NCI-H2081 (cell line): ENCODE data around the gene HIVEP3.
"Not testable (repeated sequence)": the region's sequence is repeated elsewhere in the genome, so short reads cannot be mapped to it uniquely, and the experiment has no call there.

Source experiments
- DNase-seq, 2 experiments: peaks; one replicate each; lab custom pipeline; 2025; lab: John Stamatoyannopoulos, UW

HIVEP3 gene

GRCh38 chr1:41580520-41581172 is 338.1 kb downstream of the HIVEP3 start:
- no peak for DNase-seq

DNA sequence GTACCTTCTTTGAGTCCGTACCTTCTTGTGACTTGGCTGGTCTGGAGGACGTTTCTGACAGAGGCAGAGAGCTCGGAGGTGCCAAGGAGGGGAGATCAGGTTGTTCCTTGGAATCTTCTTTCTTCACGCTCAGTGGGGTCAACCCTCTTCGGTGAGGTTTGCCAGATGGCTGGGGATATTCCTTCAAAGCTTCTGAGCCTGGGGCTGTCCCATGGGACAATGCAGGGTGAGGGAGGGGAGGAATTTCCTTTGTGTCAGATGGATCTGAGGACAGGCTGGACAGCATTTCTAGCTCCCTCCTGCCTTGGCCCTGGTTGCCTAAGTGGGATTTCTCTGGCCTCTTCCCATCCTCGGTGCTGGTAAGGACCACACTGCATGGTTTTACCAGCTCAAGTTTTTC is 338.7 kb downstream of the HIVEP3 start:
- no peak for DNase-seq

DNA sequence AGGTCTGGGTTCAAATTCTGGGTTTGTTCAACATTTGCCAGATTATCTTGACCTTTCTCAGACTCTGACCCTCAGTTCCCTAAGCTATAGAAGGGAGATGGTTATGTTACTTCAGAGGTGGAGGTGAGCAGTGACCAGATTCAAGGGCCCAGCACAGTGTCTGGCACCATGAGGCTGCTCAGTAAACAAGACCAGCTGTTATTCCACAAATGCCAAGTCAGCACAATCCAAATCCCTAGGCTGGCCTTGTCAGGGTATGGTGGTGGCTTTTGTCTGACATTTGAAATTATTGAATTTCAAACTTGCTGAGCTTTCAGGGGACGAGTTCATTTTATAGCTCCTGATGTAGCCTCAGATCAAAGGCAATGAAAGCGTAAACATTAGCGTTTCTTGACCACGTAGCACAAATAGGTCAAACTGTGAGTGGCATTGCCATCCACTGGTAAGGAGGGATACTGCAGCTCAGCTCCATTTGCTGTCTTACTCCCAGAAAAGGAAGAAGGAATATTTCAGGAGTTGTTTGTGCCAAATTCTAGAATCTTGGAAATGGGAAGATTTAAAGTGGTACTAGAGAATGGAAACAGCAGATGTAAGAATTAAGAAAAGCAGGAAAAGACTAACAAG is 339.9 kb downstream of the HIVEP3 start:
- no peak for DNase-seq

- DNase-seq, result no peak
Measured at GRCh38 chr1:41576620-41577019, 342.1 kb downstream of the HIVEP3 start.

GRCh38 chr1:41576206-41576605 is 342.5 kb downstream of the HIVEP3 start:
- DNase-seq, result no peak

DNA sequence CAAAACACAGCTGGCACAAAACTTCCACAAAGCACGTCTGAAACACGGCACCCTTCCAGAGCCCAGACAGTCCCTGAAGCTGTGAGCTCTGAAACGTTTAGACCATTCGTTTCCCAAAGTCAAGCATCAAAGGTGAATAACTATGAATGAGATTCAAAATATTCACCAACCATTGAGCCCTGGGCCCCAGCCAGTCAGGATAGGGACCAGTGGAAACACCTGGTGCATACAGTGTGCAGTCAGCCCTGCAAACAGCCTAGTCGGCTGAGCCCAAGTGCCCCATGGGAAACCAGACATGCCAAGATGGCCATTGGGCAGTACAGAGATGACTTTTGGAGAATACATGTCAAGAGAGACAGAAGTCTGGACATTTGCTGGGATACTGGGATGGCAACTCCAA is 343.9 kb downstream of the HIVEP3 start:
- DNase-seq, result no peak

GRCh38 chr1:41573785-41574713 is 344.7 kb downstream of the HIVEP3 start:
- peak; percentile 84 to 87 for DNase-seq

DNA sequence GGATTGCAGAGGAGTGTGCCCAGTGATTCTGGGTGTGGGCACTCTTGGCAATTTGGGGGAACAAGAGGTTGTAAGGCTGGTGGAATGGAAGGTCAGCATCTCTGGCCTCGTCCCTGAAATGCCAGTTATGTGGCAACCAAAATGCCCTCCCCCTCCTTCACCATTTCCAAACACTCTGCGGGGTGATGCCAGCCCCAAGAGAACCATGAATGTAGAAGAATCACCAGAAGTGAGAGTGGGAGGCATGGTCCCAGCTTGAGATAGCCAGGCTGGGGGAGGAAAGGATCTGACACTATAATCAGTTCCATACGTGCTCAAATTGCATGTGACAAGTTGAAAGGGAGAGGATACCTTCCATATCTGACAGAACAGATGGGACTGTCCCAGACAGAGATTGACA is 345.5 kb downstream of the HIVEP3 start:
- DNase-seq, result no peak

GRCh38 chr1:41572224-41572623 is 346.5 kb downstream of the HIVEP3 start:
- DNase-seq, result no peak

GRCh38 chr1:41571041-41571440 is 347.7 kb downstream of the HIVEP3 start:
- no peak for DNase-seq

DNA sequence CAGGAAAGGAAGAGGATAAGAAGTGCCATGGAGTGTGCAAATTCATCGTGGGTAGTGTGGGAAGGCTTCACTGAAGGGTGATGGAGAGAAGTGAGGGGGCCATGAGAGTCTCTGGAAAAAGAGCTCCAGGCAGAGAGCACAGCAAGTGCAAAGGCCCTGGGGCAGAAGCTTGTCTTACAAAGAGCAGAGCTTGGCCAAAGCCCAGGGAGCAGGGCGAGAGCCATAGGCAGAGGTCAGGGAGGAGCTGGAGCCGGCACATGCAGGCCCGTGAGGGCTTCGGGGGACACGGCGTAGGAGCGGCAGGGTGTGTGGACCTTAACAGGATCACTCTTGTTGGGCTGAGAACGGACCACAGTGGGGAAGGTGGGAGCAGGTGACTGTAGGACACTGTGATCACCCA is 350.5 kb downstream of the HIVEP3 start:
- DNase-seq, result no peak

GRCh38 chr1:41566969-41567368 is 351.8 kb downstream of the HIVEP3 start:
- no peak for DNase-seq

- DNase-seq, result no peak
Measured at GRCh38 chr1:41566274-41566885, 352.3 kb downstream of the HIVEP3 start.

DNA sequence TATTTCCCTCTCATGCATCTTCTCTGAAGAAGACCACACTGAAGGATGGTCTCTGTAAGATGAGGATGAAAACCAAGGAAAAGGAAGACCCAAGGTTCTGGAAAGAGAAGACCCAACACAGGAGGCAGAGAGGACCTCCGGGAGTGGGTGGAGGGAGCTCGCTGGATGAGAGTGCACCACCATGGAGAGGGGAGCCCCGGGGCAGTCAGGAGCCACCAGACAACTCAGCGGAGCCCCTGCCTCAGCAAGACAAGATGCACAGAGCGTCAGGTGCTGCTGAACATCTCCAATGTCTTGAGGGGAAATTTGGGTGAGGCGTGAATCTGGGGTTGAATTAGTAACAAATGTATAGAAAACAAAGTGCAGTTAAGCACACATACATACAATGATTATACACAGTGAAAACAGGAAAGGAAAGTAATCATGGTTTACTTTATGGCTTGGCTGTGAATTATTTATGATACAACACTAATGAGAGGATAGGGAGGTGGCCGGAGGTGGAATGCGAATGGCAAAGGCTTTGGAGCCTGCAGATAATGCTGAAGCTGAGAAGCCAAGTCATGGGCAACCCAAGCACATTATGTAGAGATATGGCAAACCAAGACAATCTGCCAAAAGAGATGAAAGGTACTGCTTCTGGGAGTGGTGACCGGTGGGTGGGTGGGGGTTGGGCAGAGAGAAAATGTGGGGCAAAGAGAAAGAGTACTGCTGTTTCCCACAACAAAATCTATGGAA is 353.8 kb downstream of the HIVEP3 start:
- DNase-seq, result no peak

- no peak for DNase-seq
Measured at GRCh38 chr1:41562328-41562727, 356.4 kb downstream of the HIVEP3 start.

DNA sequence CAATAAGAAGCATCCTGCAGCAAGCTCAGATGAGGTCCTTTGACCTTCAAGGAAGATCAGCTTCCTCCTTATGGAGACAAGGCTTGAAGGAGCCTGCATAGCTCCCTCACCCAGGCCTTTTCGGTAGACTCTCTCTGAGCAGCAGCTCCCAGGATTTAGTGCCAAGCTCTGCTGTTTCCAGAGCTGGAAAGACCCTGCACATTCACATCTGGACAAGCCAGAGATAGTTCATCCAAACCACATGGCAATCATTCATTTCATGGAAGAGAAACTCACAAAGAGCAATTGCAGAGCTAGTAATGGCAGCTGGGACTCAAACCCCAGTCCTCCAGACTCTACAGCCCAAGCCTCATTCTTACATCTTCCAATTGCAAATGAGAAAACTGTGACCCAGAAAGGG is 357.8 kb downstream of the HIVEP3 start:
- no peak for DNase-seq

DNA sequence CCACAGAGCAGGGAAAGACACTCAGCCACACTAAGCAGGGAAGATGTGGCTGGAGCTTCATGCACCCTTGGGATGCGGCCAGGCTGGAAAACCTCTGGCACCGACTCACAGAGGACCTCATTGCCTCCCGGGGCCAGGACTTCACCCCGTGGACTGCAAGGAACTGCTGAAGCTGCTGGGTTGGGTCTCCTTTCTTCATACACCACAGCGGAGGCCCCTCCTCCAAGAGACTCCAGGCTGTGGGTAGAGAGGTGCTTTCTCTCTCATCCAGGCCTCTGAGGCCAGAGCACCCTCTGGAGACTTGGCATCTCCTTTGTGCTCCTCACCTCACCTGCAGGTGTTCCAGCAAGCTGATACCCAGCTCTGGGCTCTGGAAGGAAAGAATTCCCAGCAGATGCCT is 358.2 kb downstream of the HIVEP3 start:
- DNase-seq, result no peak

DNA sequence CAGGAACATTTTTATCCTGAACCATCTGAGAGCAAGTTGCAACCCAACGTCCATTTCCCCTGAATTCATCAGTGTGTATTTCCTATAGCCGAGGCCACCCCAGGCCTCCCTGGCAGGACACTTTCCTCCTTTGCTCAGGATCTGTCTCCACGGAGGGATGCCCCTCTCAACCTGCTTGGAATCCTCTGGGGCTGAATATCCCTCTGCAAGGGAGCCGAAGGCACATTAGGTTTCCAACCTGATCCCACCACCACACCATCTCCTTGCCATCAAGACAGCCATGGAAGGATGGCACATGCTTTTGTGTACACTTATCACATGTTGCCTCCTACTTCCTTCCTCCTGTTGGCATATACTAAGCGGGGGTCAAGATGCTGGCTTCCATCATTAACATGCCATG is 359.4 kb downstream of the HIVEP3 start:
- no peak for DNase-seq

GRCh38 chr1:41558761-41559171 is 360.0 kb downstream of the HIVEP3 start:
- DNase-seq, result no peak

DNA sequence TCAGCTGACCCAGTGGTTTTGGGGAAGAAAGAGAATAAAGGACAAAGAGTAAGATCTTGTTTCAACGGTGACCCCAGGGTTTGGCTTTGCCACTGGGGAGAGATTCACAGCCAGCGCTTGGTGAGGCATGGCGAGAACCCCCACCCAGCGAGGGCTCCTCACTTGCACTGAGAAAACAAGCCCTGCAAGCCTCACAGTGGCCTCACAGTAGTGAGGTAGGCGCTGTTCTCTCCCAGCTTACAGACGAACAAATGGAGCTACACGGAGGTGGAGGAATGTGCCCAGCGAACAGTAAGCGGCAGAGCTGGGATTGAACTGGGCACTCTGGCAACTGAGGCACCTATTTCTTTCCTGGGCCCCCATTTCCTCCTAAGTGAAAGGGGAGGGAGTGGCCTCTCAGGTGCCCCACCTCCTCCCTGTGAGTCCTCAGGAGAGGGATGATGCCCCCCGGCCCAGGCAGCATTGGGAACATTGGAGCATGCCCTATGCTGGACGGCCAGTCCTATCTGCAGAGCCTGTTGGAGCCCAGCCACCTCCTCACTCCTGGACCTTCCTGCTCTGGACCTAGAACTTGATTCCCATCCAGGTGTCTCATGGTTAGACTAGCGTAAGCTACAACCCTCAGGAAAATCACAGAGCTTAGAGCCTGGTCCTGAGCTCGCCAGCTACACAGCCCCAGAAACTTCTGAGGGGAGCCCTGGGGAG is 360.8 kb downstream of the HIVEP3 start:
- DNase-seq, result no peak

- not testable (repeated sequence) for DNase-seq
Measured at GRCh38 chr1:41554746-41555145, 364.0 kb downstream of the HIVEP3 start.
